ENCODE measurements around the gene LYPD3. TPM values are rescaled to one million over a fixed set of nuclear protein-coding genes. Genes with fewer than 3 reads are reported as not detected.

LYPD3 gene
- total RNA-seq, 1 experiment from 2014 or later, result 1.8 TPM

GRCh38 chr19:43445426-43445825 lies 20.0 kb downstream of the LYPD3 start:
- H2BK15ac ChIP-seq (ENCODE audit: low read depth, low read length), result no peak overlapping the region

More at GRCh38 chr19:43445426-43445825, 20.0 kb downstream of the LYPD3 start:
- Histone ChIP-seq H2AFZ (ENCODE audit: low read length) (no peak overlapping the region), H3K18ac (ENCODE audit: insufficient read length, low read depth, low read length) (no peak overlapping the region), H3K4me1 (ENCODE audit: insufficient read depth, low read length) (no peaks in the 10 kb centered on the region), H3K23me2 (ENCODE audit: insufficient read length, low read depth, low read length, poor library complexity, severe bottlenecking) (no peaks in the 10 kb centered on the region), H3K27ac (ENCODE audit: insufficient read length, low read depth, low read length) (no peak overlapping the region), H3K9ac (ENCODE audit: extremely low read depth, insufficient read length, low read length) (no peak overlapping the region), H4K8ac (replicated peaks; ENCODE audit: insufficient read length, low read depth, low read length) (no peak overlapping the region), H4K5ac (ENCODE audit: insufficient read length, low read depth, low read length) (no peak overlapping the region), H3K4me2 (ENCODE audit: insufficient read depth, insufficient read length, low read length) (no peak overlapping the region), H3K9me3 (ENCODE audit: control insufficient read depth, low read depth, low read length) (no peaks in the 10 kb centered on the region), H3T11ph (ENCODE audit: low read length) (no peak overlapping the region), H3K79me2 (ENCODE audit: insufficient read depth, low read length) (no peaks in the 10 kb centered on the region), H3K4ac (ENCODE audit: low read depth, low read length) (no peak overlapping the region), H3K56ac (ENCODE audit: insufficient read length, low read depth, low read length) (no peak overlapping the region), H2AK5ac (ENCODE audit: insufficient read length, low read length) (no peak overlapping the region), H2BK120ac (ENCODE audit: low read depth, low read length, poor library complexity, severe bottlenecking) (no peak overlapping the region), H4K91ac (ENCODE audit: insufficient read length, low read depth, low read length) (no peak overlapping the region), H4K20me1 (ENCODE audit: control insufficient read depth, insufficient read depth, insufficient read length) (no peaks in the 10 kb centered on the region), H2BK5ac (ENCODE audit: insufficient read length, low read length) (no peak overlapping the region), H2BK20ac (ENCODE audit: low read depth, low read length, poor library complexity, severe bottlenecking) (no peak overlapping the region), H3K23ac (ENCODE audit: insufficient read length, low read depth, low read length) (no peak overlapping the region), H2BK12ac (ENCODE audit: insufficient read length, low read depth, low read length) (no peak overlapping the region), H3K79me1 (ENCODE audit: insufficient read depth, low read depth, low read length, poor library complexity, severe bottlenecking) (no peaks in the 10 kb centered on the region), H3K27me3 (ENCODE audit: insufficient read depth, low read length) (no peaks in the 10 kb centered on the region), H3K14ac (ENCODE audit: insufficient read depth, low read length) (no peak overlapping the region)
- Mint-ChIP-seq H3K27ac (no peak overlapping the region), H3K27me3 (ENCODE audit: low read depth) (peaks cover 19% of the 10 kb centered on the region), H3K4me3 (no peak overlapping the region), H3K9me3 (peaks cover 0 to 10% of the 10 kb centered on the region in 2 experiments; a peak in 3 of 5 replicates), H3K36me3 (ENCODE audit: insufficient read depth in 1 of 3, low read depth in 3 of 3) (no peaks in the 10 kb centered on the region), H3K4me1 (peaks cover 7 to 9% of the 10 kb centered on the region in 2 experiments)
- DNase-seq, result no peak
- no peak for TF ChIP-seq CTCF (conservative IDR thresholded peaks at IDR 0.05)
- no CpG with 5 or more reads among the region's 2 CpGs for WGBS (ENCODE audit: extremely low coverage, insufficient read length, low lambda C conversion rate)

All from H9 (cell line).